Loucy (cell line): Measurements from ENCODE around the gene EXOC5.

Experiments used
- H2AFZ ChIP-seq: fragments of 200-600 bp; sonication (generic); 2 replicates; pipeline ENCODE4 v1.6.0; 2016; ENCODE audit warnings: antibody characterized with exemption, mild to moderate bottlenecking, low read length, moderate library complexity
- H3F3A ChIP-seq: fragments of 200-600 bp; 2 replicates; pipeline ENCODE4 v1.6.0; 2016; ENCODE audit warnings: antibody characterized with exemption, low read depth, mild to moderate bottlenecking
- H3K27me3 ChIP-seq: fragments of 200-600 bp; sonication (generic); 2 replicates; pipeline ENCODE4 v1.6.1; 2014; ENCODE audit warnings: low read length, mild to moderate bottlenecking; ENCODE audit not compliant: insufficient read depth, poor library complexity, severe bottlenecking
- H3K36me3 ChIP-seq: fragments of 200-600 bp; sonication (generic); 2 replicates; pipeline ENCODE4 v1.6.1; 2016; ENCODE audit warnings: low read length; ENCODE audit not compliant: insufficient read depth
- H3K4me1 ChIP-seq: fragments of 200-600 bp; sonication (generic); 2 replicates; pipeline ENCODE4 v1.5.1; 2014; ENCODE audit warnings: low read length, mild to moderate bottlenecking; ENCODE audit not compliant: insufficient read depth, poor library complexity, severe bottlenecking
- H3K4me2 ChIP-seq: fragments of 200-600 bp; sonication (generic); 2 replicates; pipeline ENCODE4 v1.6.0; 2014; ENCODE audit warnings: antibody characterized with exemption, low read length, low read depth, mild to moderate bottlenecking; ENCODE audit not compliant: poor library complexity, severe bottlenecking
- H3K4me3 ChIP-seq: fragments of 200-600 bp; sonication (generic); 2 replicates; pipeline ENCODE4 v1.5.1; 2014; ENCODE audit warnings: low read length, mild to moderate bottlenecking, mixed read lengths; ENCODE audit not compliant: poor library complexity, severe bottlenecking
- H3K79me2 ChIP-seq: fragments of 200-600 bp; sonication (generic); 2 replicates; pipeline ENCODE4 v1.6.1; 2014; ENCODE audit warnings: low read length; ENCODE audit not compliant: insufficient read depth
- H3K9ac ChIP-seq: fragments of 200-600 bp; sonication (generic); 2 replicates; pipeline ENCODE4 v1.6.0; 2014; ENCODE audit warnings: mild to moderate bottlenecking, low read depth, low read length, moderate library complexity; ENCODE audit not compliant: poor library complexity, severe bottlenecking
- H3K9me2 ChIP-seq: fragments of 200-600 bp; sonication (generic); replicated peaks from 2 replicates; pipeline ENCODE4 v1.6.1; 2016; ENCODE audit warnings: low read depth, low read length, mixed read lengths
- H3K9me3 ChIP-seq: fragments of 200-600 bp; sonication (generic); 2 replicates; pipeline ENCODE4 v1.6.1; 2014; ENCODE audit warnings: mild to moderate bottlenecking, antibody characterized with exemption, low read length, low read depth; ENCODE audit not compliant: insufficient read depth
- H4K20me1 ChIP-seq: fragments of 200-600 bp; sonication (generic); 2 replicates; pipeline ENCODE4 v1.6.0; 2014; ENCODE audit warnings: antibody characterized with exemption, low read length, mild to moderate bottlenecking; ENCODE audit not compliant: insufficient read depth, poor library complexity, severe bottlenecking
- CTCF ChIP-seq: fragments of 200-600 bp; sonication (generic); conservative IDR thresholded peaks from 2 replicates; pipeline ENCODE4 v1.5.1; 2014; ENCODE audit warnings: mild to moderate bottlenecking, antibody characterized with exemption, low read length
- EZH2phosphoT487 ChIP-seq: fragments of 200-600 bp; IDR thresholded peaks from 2 replicates; pipeline ENCODE4 v1.6.1; 2018; ENCODE audit warnings: antibody characterized with exemption, mild to moderate bottlenecking, moderate library complexity, borderline replicate concordance

Gene EXOC5

GRCh38 chr14:57302883-57303282 lies 34.2 kb upstream of the EXOC5 start:
- Histone ChIP-seq H3F3A (no peaks in the 10 kb centered on the region), H3K79me2 (no peaks in the 10 kb centered on the region), H4K20me1 (no peaks in the 10 kb centered on the region), H3K4me2 (no peak overlapping the region), H3K9me2 (no peaks in the 10 kb centered on the region), H3K9me3 (no peaks in the 10 kb centered on the region), H3K36me3 (no peaks in the 10 kb centered on the region), H3K9ac (no peak overlapping the region), H3K27me3 (no peaks in the 10 kb centered on the region), H3K4me3 (no peak overlapping the region), H2AFZ (no peak overlapping the region), H3K4me1 (no peaks in the 10 kb centered on the region)
- no peak for TF ChIP-seq EZH2phosphoT487
- TF ChIP-seq CTCF: no peak

GRCh38 chr14:57299511-57299910 lies 30.8 kb upstream of the EXOC5 start:
- Histone ChIP-seq H2AFZ (no peak overlapping the region), H4K20me1 (no peaks in the 10 kb centered on the region), H3K9me2 (no peaks in the 10 kb centered on the region)

GRCh38 chr14:57297852-57298251 lies 29.1 kb upstream of the EXOC5 start:
- Histone ChIP-seq H3K9ac (no peak overlapping the region), H3K4me3 (no peak overlapping the region), H3K9me3 (no peaks in the 10 kb centered on the region), H3F3A (no peaks in the 10 kb centered on the region), H3K79me2 (no peaks in the 10 kb centered on the region), H2AFZ (no peak overlapping the region), H3K4me1 (no peaks in the 10 kb centered on the region), H4K20me1 (no peaks in the 10 kb centered on the region), H3K9me2 (no peaks in the 10 kb centered on the region), H3K36me3 (no peaks in the 10 kb centered on the region), H3K4me2 (no peak overlapping the region), H3K27me3 (no peaks in the 10 kb centered on the region)
- no peak for TF ChIP-seq CTCF
- no peak for TF ChIP-seq EZH2phosphoT487

More at GRCh38 chr14:57299511-57299910, 30.8 kb upstream of the EXOC5 start:
- TF ChIP-seq EZH2phosphoT487: no peak
- TF ChIP-seq CTCF: no peak
- Histone ChIP-seq H3K27me3 (no peaks in the 10 kb centered on the region), H3K4me1 (no peaks in the 10 kb centered on the region), H3K79me2 (no peaks in the 10 kb centered on the region), H3K9ac (no peak overlapping the region), H3K36me3 (no peaks in the 10 kb centered on the region), H3K9me3 (no peaks in the 10 kb centered on the region), H3K4me3 (no peak overlapping the region), H3K4me2 (no peak overlapping the region), H3F3A (no peaks in the 10 kb centered on the region)
